ENCODE measurements around the gene FAIM. TPM values are rescaled to one million over a fixed set of nuclear protein-coding genes. Genes with fewer than 3 reads are reported as not detected.
"Not testable (repeated sequence)": the region's sequence is repeated elsewhere in the genome, so short reads cannot be mapped to it uniquely, and the experiment has no call there.

The FAIM gene
- total RNA-seq, 1 donor from 2014 or later: 16.1 TPM

- DNase-seq (ENCODE audit: low read depth): peak; percentile 81
Measured at GRCh38 chr3:138594150-138594934, 14.2 kb upstream of the FAIM start, which contains the start of gene CEP70. Gene CEP70 (minus strand): TSS chr3:138594260. CDS start chr3:138572927, 21,333 bp downstream.

GRCh38 chr3:138594935-138595610 is 13.5 kb upstream of the FAIM start:
- peak overlapping the region; percentile 86 for H3K4me3 ChIP-seq (ENCODE audit: low read depth, low read length)
- TF ChIP-seq CTCF (conservative IDR thresholded peaks at IDR 0.05; ENCODE audit: low read depth, low read length): no peak
- no peak for DNase-seq (ENCODE audit: low read depth)

More at GRCh38 chr3:138594150-138594934, 14.2 kb upstream of the FAIM start, which contains the start of gene CEP70:
- H3K4me3 ChIP-seq (ENCODE audit: low read depth, low read length): peak within 1 kb of the TSS; percentile 86
- peak; percentile 83 for TF ChIP-seq CTCF (conservative IDR thresholded peaks at IDR 0.05; ENCODE audit: low read depth, low read length)

GRCh38 chr3:138597186-138597976 is 11.2 kb upstream of the FAIM start:
- not testable (repeated sequence) for H3K4me3 ChIP-seq (ENCODE audit: low read depth, low read length); DNase-seq (ENCODE audit: low read depth)

GRCh38 chr3:138598534-138598933 is 10.0 kb upstream of the FAIM start:
- no peak for TF ChIP-seq CTCF (conservative IDR thresholded peaks at IDR 0.05; ENCODE audit: low read depth, low read length)
- no peak for DNase-seq (ENCODE audit: low read depth)
- no peak overlapping the region for H3K4me3 ChIP-seq (ENCODE audit: low read depth, low read length)

- no peak for DNase-seq (ENCODE audit: low read depth)
- no peak overlapping the region for H3K4me3 ChIP-seq (ENCODE audit: low read depth, low read length)
- TF ChIP-seq CTCF (conservative IDR thresholded peaks at IDR 0.05; ENCODE audit: low read depth, low read length): no peak
Measured at GRCh38 chr3:138600100-138600745, 8.3 kb upstream of the FAIM start.

GRCh38 chr3:138601661-138602060 is 6.9 kb upstream of the FAIM start:
- H3K4me3 ChIP-seq (ENCODE audit: low read depth, low read length); DNase-seq (ENCODE audit: low read depth): not testable (repeated sequence)

- not testable (repeated sequence) for DNase-seq (ENCODE audit: low read depth); H3K4me3 ChIP-seq (ENCODE audit: low read depth, low read length)
Measured at GRCh38 chr3:138604106-138604595, 4.4 kb upstream of the FAIM start.

- DNase-seq (ENCODE audit: low read depth): no peak
- peak overlapping the region; percentile 69 for H3K4me3 ChIP-seq (ENCODE audit: low read depth, low read length)
- no peak for TF ChIP-seq CTCF (conservative IDR thresholded peaks at IDR 0.05; ENCODE audit: low read depth, low read length)
Measured at GRCh38 chr3:138609898-138610266, 1.3 kb downstream of the FAIM start.
